Measurements from ENCODE around the gene TTC28.
"Not testable (repeated sequence)": the region's sequence is repeated elsewhere in the genome, so short reads cannot be mapped to it uniquely, and the experiment has no call there.

TTC28 gene

DNA sequence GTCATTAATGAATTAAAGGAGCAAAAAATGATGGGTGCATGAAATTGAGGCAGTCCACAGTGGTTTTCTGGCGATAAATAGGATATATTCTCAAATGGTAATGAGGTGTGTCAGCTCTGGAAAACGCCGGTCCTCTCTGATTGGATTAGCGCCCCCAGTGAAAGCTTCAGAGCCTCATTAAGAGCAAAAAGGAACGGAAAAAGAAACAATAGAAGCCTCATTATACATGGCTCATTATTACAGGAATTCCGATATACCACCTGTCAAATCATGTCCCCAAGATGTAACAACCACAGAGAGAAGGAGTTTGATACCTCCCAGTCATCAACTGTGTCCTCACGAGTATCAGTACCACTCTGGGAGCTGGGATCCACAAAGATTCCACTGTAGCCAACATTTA, 584.9 kb downstream of the TTC28 start:
- POLR2A ChIA-PET, result no interaction called here
- no peak for DNase-seq (ENCODE audit: extremely low spot score)
- TF ChIP-seq, protein P1, sequence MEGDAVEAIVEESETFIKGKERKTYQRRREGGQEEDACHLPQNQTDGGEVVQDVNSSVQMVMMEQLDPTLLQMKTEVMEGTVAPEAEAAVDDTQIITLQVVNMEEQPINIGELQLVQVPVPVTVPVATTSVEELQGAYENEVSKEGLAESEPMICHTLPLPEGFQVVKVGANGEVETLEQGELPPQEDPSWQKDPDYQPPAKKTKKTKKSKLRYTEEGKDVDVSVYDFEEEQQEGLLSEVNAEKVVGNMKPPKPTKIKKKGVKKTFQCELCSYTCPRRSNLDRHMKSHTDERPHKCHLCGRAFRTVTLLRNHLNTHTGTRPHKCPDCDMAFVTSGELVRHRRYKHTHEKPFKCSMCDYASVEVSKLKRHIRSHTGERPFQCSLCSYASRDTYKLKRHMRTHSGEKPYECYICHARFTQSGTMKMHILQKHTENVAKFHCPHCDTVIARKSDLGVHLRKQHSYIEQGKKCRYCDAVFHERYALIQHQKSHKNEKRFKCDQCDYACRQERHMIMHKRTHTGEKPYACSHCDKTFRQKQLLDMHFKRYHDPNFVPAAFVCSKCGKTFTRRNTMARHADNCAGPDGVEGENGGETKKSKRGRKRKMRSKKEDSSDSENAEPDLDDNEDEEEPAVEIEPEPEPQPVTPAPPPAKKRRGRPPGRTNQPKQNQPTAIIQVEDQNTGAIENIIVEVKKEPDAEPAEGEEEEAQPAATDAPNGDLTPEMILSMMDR (IDR thresholded peaks at IDR 0.05; ENCODE audit: control extremely low read depth, extremely low read depth, low read depth, missing control alignments), result no peak
- CTCF ChIA-PET, result interaction anchor here (1.1 to 3.6 kb wide), 3 partner anchors 16 to 43 kb away, joined by 3 to 8 read pairs (median 4); no protein-coding TSS in a partner anchor

DNA sequence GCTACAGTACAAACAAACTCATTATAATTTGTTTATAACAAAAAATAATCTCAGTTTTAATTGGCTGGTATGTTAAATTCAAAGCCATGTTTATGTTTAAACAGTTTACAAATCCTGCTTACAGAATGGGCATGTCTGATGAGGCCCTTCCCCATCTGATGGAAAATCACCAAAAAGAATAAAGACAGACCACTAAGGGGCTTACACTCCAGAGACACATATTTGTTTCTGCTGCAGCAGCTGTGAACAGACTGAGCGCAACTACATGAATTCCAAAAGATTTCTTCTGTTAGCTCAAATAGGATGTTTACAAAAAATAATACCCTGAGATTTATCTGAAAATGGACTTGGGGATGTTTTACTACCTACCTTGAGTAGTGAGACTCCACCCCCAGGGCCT, 585.9 kb downstream of the TTC28 start:
- CTCF ChIA-PET, result interaction anchor here (1.1 to 3.6 kb wide), 2 partner anchors 19 to 41 kb away, joined by 4 to 8 read pairs; no protein-coding TSS in a partner anchor

DNA sequence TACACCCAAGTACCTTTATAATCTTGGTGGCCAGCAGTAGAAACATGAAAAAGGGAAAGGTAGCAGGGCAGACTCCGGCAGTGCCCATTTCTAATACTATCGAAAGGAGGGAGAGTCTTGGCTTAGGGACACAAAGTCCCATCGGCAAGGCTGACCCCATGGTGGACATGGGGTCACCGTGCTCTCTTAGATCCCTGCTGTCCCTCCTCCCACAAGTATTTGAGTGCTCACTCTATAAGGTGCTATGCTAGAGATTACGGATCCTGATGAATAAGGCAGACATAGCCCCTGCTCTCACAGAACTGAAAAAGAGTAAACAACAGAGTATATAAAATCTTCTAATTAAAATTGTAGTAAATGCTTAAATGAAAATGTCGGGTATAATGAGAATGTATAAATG, 588.2 kb downstream of the TTC28 start:
- TF ChIP-seq, protein P1 (IDR thresholded peaks at IDR 0.05; ENCODE audit: control extremely low read depth, extremely low read depth, low read depth, missing control alignments), result no peak
- ChIA-PET POLR2A (no interaction called here), CTCF (no interaction called here)
- no peak for DNase-seq (ENCODE audit: extremely low spot score)

More for the DNA sequence above, 585.9 kb downstream of the TTC28 start:
- TF ChIP-seq, protein P1 (IDR thresholded peaks at IDR 0.05; ENCODE audit: control extremely low read depth, extremely low read depth, low read depth, missing control alignments), result no peak
- POLR2A ChIA-PET, result no interaction called here
- DNase-seq (ENCODE audit: extremely low spot score), result no peak

DNA sequence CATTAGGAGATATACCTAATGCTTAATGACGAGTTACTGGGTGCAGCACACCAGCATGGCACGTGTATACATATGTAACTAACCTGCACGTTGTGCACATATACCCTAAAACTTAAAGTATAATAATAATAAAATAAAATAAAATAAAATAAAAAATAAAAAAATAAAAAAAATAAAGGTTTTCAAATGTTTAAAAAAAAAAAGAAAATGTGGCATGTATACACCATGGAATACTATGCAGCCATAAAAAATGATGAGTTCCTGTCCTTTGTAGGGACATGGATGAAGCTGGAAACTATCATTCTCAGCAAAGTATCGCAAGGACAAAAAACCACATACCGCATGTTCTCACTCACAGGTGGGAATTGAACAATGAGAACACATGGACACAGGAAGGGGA, 590.1 kb downstream of the TTC28 start:
- DNase-seq (ENCODE audit: extremely low spot score), result not testable (repeated sequence)

DNA sequence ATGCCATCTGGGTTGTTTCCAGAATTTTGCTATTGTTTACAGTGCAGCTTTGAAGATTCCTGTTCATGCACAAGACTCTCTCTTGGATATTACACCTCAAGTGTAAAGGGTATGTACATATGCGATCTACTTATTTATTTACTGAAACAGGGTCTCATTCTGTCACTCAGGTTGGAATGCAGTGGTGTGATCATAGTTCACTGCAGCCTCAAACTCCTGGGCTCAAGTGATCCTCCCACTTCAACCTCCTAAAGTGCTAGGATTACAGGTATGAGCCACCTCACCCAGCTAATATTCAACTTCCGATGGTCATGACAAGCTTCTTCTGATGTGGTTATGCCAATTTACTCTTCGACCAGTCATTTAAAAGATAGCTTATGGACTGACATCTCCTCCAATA, 602.5 kb downstream of the TTC28 start:
- TF ChIP-seq, protein P1 (IDR thresholded peaks at IDR 0.05; ENCODE audit: control extremely low read depth, extremely low read depth, low read depth, missing control alignments), result no peak
- ChIA-PET POLR2A (no interaction called here), CTCF (no interaction called here)
- no peak for DNase-seq (ENCODE audit: extremely low spot score)

More for the DNA sequence above, 590.1 kb downstream of the TTC28 start:
- CTCF ChIA-PET, POLR2A ChIA-PET: not testable (repeated sequence)

DNA sequence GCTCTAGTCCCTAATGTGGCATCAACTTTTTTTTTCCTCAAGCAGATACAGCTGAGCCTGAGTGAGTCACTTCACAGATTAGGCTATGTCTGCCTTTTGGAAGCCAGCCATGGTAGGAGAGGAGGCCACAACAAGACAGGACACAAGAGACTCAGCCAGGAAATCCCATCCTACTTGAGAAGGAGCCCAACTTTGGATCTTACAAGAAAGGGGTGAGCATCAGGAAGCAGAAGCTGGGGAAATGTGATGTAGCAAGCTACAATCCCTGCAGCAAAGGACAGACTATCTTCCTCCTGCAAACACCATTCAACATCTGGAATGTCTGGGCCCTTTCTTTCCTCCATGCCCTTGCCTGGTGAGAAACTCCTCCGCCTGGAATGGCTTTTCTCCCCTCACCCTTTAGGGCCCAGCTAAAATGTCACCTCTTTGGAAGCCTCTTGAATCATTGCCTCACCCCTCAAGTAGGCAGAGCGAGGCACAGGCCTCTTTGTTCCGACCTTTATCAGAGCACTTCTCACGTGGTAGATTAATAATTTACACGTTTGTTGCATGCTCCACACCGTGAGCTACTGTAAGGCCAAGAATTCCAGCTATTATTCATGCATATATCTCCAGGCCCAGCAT, 604.2 kb downstream of the TTC28 start:
- CTCF ChIA-PET, result interaction anchor here (0.7 to 1.6 kb wide), 4 partner anchors 10 to 41 kb away, joined by 3 to 4 read pairs (median 3); no protein-coding TSS in a partner anchor
- POLR2A ChIA-PET, result no interaction called here
- TF ChIP-seq, protein P1 (IDR thresholded peaks at IDR 0.05; ENCODE audit: control extremely low read depth, extremely low read depth, low read depth, missing control alignments), result no peak
- no peak for DNase-seq (ENCODE audit: extremely low spot score)

DNA sequence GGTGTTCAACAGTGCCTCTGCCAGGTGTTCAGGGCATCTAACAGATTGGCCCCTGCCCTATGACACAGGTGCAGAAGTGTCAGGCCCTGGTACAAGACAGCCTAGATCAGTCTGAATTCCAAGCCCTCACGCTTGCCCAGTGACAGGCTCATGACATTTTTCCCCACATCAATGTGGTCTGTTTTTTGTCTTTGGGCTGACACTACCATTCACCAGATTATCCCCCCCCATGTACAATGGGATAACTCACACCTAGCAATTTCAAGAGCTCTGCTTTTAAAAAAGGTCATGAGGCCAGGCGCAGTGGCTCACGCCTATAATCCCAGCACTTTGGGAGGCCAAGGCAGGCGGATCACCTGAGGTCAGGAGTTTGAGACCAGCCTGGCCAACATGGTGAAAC, 605.1 kb downstream of the TTC28 start:
- CTCF ChIA-PET, result interaction anchor here (0.9 to 1.5 kb wide), 2 partner anchors 9 to 27 kb away, joined by 3 read pairs; no protein-coding TSS in a partner anchor
- no peak for DNase-seq (ENCODE audit: extremely low spot score)
- POLR2A ChIA-PET, result no interaction called here

More for the DNA sequence above, 605.1 kb downstream of the TTC28 start:
- TF ChIP-seq, protein P1 (IDR thresholded peaks at IDR 0.05; ENCODE audit: control extremely low read depth, extremely low read depth, low read depth, missing control alignments), result no peak

All from GM10248 (cell line).